ENCODE measurements around the gene TENT5C. TPM values are rescaled to one million over a fixed set of nuclear protein-coding genes. Genes with fewer than 3 reads are reported as not detected.
A peak's percentile ranks its signal among the peaks of the same experiment; 100 is the strongest.

Gene TENT5C
- total and polyA plus RNA-seq, 7 experiments from 2014 or later = 0.91 to 47.0 (median 3.9) TPM

DNA sequence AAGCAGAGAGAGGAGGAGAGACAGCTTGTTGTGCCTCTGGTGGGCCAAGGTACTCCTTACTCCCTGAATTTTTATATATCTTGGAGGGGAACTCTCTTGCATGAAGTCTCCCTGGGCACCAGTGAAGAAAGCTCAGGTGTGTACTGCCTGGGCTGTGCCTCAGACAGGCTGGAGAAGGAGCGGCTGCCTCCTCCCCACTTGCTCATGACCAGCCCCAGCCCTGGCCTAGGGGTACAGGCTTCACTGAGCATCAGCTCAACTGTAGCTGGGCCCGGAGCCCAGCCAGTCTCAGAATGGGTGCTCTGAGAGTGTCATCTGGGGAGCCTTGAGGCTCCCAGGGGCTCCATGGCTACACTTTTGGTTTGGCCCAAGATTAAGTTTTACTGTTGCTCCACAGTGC is 44.8 kb upstream of the TENT5C start:
- ChIA-PET CTCF (interaction anchor here (0.7 kb wide), 1 partner anchor 10 kb away, joined by 3 read pairs; no protein-coding TSS in a partner anchor), POLR2A (no interaction called here)
- no peak overlapping the region for H3K27ac ChIP-seq (ENCODE audit: low read depth, low read length)
- no peaks in the 10 kb centered on the region for H3K27me3 ChIP-seq (ENCODE audit: control insufficient read depth in 2 of 2, insufficient read depth in 2 of 2, low read length in 2 of 2)
- intact Hi-C loops (cut with micrococcal nuclease) = no loop called here
- Mint-ChIP-seq H3K27me3 (peaks cover 0 to 24% (median 0%) of the 10 kb centered on the region in 5 donors), H3K36me3 (peaks cover 6 to 11% (median 8%) of the 10 kb centered on the region in 5 donors), H3K4me1 (peaks cover 0 to 6% (median 0%) of the 10 kb centered on the region in 7 donors), H3K9me3 (peaks cover 4 to 21% (median 8%) of the 10 kb centered on the region in 11 donors), H3K27ac (no peak overlapping the region), H3K4me3 (no peak overlapping the region)
- no peaks in the 10 kb centered on the region for H3K9me3 ChIP-seq (ENCODE audit: control insufficient read depth in 2 of 3, low read length in 3 of 3)
- no peak for DNase-seq
- H3K4me3 ChIP-seq (ENCODE audit: low read length) = no peak overlapping the region
- no peaks in the 10 kb centered on the region for H3K36me3 ChIP-seq (ENCODE audit: control insufficient read depth in 2 of 3, insufficient read depth in 3 of 3, low read length in 3 of 3)
- H3K4me1 ChIP-seq (ENCODE audit: control insufficient read depth in 2 of 2, insufficient read depth in 2 of 2, low read length in 2 of 2) = no peaks in the 10 kb centered on the region
- no peak for ATAC-seq

DNA sequence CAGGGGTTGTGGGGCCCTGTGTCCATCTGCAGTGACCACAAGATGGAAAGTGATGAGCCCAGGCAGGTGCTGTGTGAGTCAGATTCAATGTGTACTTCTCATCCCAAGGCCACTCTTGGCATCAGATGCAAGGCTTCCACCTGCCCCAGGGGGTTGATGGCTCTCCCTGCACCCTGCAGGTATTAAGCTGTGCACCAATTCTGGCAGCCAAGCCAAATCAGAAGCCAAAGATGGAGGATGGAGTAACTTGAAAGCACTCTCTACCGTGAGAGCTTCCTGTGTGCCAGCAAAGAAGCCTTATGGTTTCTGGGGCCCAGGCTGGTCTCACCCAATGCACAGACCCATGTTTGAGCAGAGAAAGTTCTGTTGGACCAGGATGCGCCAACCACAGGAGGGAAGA is 44.3 kb upstream of the TENT5C start:
- Histone ChIP-seq H3K4me3 (ENCODE audit: low read length) (no peak overlapping the region), H3K36me3 (ENCODE audit: control insufficient read depth in 2 of 3, insufficient read depth in 3 of 3, low read length in 3 of 3) (no peaks in the 10 kb centered on the region), H3K27me3 (ENCODE audit: control insufficient read depth in 2 of 2, insufficient read depth in 2 of 2, low read length in 2 of 2) (no peaks in the 10 kb centered on the region), H3K27ac (ENCODE audit: low read depth, low read length) (no peak overlapping the region), H3K9me3 (ENCODE audit: control insufficient read depth in 2 of 3, low read length in 3 of 3) (no peaks in the 10 kb centered on the region), H3K4me1 (ENCODE audit: control insufficient read depth in 2 of 2, insufficient read depth in 2 of 2, low read length in 2 of 2) (no peaks in the 10 kb centered on the region)
- DNase-seq = no peak
- CTCF ChIA-PET = interaction anchor here (0.7 kb wide), 1 partner anchor 11 kb away, joined by 3 read pairs; no protein-coding TSS in a partner anchor
- peaks cover 0 to 6% (median 0%) of the 10 kb centered on the region in 7 donors for H3K4me1 Mint-ChIP-seq
- no peak overlapping the region for H3K4me3 Mint-ChIP-seq
- H3K36me3 Mint-ChIP-seq = peaks cover 6 to 11% (median 8%) of the 10 kb centered on the region in 5 donors
- no peak for ATAC-seq
- H3K9me3 Mint-ChIP-seq = peaks cover 4 to 21% (median 8%) of the 10 kb centered on the region in 11 donors
- peaks cover 0 to 21% (median 0%) of the 10 kb centered on the region in 5 donors for H3K27me3 Mint-ChIP-seq
- no peak overlapping the region for H3K27ac Mint-ChIP-seq
- POLR2A ChIA-PET = no interaction called here
- intact Hi-C loops (cut with micrococcal nuclease) = no loop called here

DNA sequence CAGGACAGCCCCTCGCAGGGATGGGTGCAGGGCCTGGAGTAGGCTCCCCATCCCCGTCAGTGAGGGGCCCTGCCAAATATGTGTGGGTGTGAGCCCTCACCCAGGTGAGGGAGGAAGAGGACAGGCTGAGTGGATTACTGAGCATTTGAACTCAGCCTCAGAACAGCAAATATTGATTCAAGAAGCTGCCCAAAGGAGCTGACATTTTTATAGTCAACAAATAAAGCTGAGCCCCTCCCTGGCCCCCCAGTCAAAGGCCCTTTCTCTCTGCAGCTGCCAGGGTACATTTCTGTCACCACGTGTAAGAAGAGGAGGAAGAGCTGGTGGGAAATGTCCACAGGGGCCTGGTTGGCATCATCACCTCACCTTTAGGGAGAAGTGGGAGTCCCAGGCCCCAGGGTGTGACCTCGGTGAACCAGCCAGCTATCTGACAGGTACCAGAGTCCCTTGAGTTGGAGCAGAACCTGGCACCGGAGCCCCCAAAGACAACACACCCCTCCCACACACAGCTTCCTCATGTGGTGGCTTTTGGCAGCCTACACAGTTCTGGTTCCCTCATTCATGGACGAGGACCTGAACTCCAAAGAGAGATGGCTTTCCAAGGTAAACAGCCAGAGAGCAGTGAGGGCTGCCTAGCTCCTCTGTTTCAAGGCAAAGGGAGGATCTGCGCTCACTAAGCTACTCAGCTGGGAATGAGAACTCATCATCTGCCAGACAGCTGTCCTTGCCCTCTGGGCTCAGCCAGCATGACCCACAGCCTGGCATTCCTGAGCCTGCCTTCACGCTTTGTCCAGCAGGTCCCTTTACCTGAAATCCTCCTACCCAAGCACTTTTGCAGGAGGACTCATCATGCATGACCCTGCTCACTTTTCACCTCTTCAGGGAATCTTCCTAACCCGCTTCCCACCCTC is 43.0 kb upstream of the TENT5C start:
- peak overlapping the region in 1 of 9 donors; percentile 51 for H3K27ac Mint-ChIP-seq

DNA sequence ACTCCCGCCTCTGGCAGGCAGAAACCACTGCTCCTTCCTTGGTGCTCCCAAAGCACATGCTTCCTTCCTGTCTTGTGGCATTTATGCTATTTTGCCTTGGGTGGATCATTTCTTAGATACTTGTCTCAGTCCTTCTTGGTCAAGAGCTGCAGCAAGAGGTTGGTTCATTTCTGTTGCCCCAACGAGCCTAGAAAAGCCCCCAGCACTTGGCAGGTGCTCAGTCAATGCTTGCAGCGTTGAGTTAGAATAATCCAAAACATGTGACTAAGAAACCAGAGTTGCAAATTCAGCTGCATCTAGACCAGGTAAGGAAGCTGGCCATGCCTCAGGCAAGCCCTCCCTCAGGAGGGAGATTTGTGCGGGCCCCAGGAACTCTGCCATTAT is 42.4 kb upstream of the TENT5C start:
- Mint-ChIP-seq H3K36me3 (peaks cover 5 to 9% (median 7%) of the 10 kb centered on the region in 5 donors), H3K4me1 (peaks cover 0 to 6% (median 0%) of the 10 kb centered on the region in 7 donors), H3K27me3 (peaks cover 0 to 9% (median 0%) of the 10 kb centered on the region in 5 donors), H3K9me3 (peaks cover 3 to 17% (median 7%) of the 10 kb centered on the region in 11 donors), H3K4me3 (no peak overlapping the region), H3K27ac (no peak overlapping the region)
- Histone ChIP-seq H3K9me3 (ENCODE audit: control insufficient read depth in 2 of 3, low read length in 3 of 3) (no peaks in the 10 kb centered on the region), H3K4me1 (ENCODE audit: control insufficient read depth in 2 of 2, insufficient read depth in 2 of 2, low read length in 2 of 2) (no peaks in the 10 kb centered on the region), H3K27me3 (ENCODE audit: control insufficient read depth in 2 of 2, insufficient read depth in 2 of 2, low read length in 2 of 2) (no peaks in the 10 kb centered on the region), H3K36me3 (ENCODE audit: control insufficient read depth in 2 of 3, insufficient read depth in 3 of 3, low read length in 3 of 3) (no peaks in the 10 kb centered on the region), H3K27ac (ENCODE audit: low read depth, low read length) (no peak overlapping the region), H3K4me3 (ENCODE audit: low read length) (no peak overlapping the region)
- intact Hi-C loops (cut with micrococcal nuclease) = no loop called here
- DNase-seq = no peak
- POLR2A ChIA-PET = no interaction called here
- CTCF ChIA-PET = no interaction called here
- ATAC-seq = no peak

More for the DNA sequence above, 43.0 kb upstream of the TENT5C start:
- ChIA-PET CTCF (no interaction called here), POLR2A (no interaction called here)
- Mint-ChIP-seq H3K4me3 (no peak overlapping the region), H3K9me3 (peaks cover 3 to 18% (median 7%) of the 10 kb centered on the region in 11 donors), H3K36me3 (peaks cover 5 to 9% (median 7%) of the 10 kb centered on the region in 5 donors), H3K4me1 (peaks cover 0 to 6% (median 0%) of the 10 kb centered on the region in 7 donors), H3K27me3 (peaks cover 0 to 9% (median 0%) of the 10 kb centered on the region in 5 donors)
- H3K4me1 ChIP-seq (ENCODE audit: control insufficient read depth in 2 of 2, insufficient read depth in 2 of 2, low read length in 2 of 2) = no peaks in the 10 kb centered on the region
- ATAC-seq (no peak), DNase-seq (peak in 1 of 9 donors; percentile 8)
- no peak overlapping the region for H3K4me3 ChIP-seq (ENCODE audit: low read length)
- H3K36me3 ChIP-seq (ENCODE audit: control insufficient read depth in 2 of 3, insufficient read depth in 3 of 3, low read length in 3 of 3) = no peaks in the 10 kb centered on the region
- no peak overlapping the region for H3K27ac ChIP-seq (ENCODE audit: low read depth, low read length)
- H3K9me3 ChIP-seq (ENCODE audit: control insufficient read depth in 2 of 3, low read length in 3 of 3) = no peaks in the 10 kb centered on the region
- H3K27me3 ChIP-seq (ENCODE audit: control insufficient read depth in 2 of 2, insufficient read depth in 2 of 2, low read length in 2 of 2) = no peaks in the 10 kb centered on the region
- intact Hi-C loops (cut with micrococcal nuclease) = no loop called here

DNA sequence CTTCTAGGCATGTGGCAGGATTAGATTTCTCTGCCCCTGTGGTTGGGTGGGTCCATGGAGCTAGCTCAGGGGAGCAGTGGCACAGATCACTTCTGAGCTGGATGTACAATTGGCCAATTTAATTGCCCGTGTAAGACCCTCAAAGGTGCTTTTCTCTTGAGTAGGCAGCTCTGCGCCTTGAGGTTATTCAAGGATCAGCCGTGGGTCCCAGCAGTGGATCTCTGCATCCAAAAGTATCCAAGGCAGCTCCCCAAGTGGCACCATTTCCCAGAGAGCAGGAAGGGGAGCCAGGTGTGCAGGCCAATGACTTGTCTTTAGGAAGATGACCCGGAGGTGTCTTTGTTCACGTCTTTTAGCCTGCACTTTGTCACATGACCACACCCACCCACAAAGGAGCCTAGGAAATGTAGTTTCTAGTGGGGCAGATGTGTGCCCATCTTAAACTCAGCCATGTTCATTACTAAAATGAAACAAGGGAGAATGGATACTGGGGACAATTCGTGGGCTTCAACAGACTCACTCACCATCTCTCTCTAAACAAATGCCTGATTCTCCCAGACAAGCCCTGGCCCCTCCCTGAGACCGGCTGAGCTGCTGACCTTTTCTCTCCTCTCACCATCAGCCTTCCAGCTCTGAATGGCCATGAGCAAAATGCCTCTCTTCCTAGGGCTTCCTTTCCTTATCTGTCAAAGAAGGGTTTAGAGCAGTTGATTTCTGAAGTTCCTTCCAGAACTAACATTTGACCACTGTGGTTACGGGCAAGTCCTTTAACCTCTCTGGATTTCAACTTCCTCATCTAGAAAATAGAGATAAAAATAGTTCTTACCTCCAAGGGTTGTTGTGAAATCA is 41.4 kb upstream of the TENT5C start:
- no peak overlapping the region for H3K4me3 ChIP-seq (ENCODE audit: low read length)
- DNase-seq = no peak
- ChIA-PET POLR2A (no interaction called here), CTCF (no interaction called here)
- H3K36me3 ChIP-seq (ENCODE audit: control insufficient read depth in 2 of 3, insufficient read depth in 3 of 3, low read length in 3 of 3) = no peaks in the 10 kb centered on the region
- intact Hi-C loops (cut with micrococcal nuclease) = no loop called here
- H3K4me1 ChIP-seq (ENCODE audit: control insufficient read depth in 2 of 2, insufficient read depth in 2 of 2, low read length in 2 of 2) = no peaks in the 10 kb centered on the region
- no peak overlapping the region for H3K27ac ChIP-seq (ENCODE audit: low read depth, low read length)
- Mint-ChIP-seq H3K9me3 (peaks cover 0 to 7% (median 4%) of the 10 kb centered on the region in 11 donors), H3K4me1 (peaks cover 0 to 6% (median 0%) of the 10 kb centered on the region in 7 donors), H3K4me3 (no peak overlapping the region), H3K27me3 (peaks cover 0 to 9% (median 0%) of the 10 kb centered on the region in 5 donors), H3K36me3 (peaks cover under 1 to 5% (median 4%) of the 10 kb centered on the region in 5 donors), H3K27ac (no peak overlapping the region)
- no peak for ATAC-seq
- no peaks in the 10 kb centered on the region for H3K27me3 ChIP-seq (ENCODE audit: control insufficient read depth in 2 of 2, insufficient read depth in 2 of 2, low read length in 2 of 2)
- no peaks in the 10 kb centered on the region for H3K9me3 ChIP-seq (ENCODE audit: control insufficient read depth in 2 of 3, low read length in 3 of 3)

DNA sequence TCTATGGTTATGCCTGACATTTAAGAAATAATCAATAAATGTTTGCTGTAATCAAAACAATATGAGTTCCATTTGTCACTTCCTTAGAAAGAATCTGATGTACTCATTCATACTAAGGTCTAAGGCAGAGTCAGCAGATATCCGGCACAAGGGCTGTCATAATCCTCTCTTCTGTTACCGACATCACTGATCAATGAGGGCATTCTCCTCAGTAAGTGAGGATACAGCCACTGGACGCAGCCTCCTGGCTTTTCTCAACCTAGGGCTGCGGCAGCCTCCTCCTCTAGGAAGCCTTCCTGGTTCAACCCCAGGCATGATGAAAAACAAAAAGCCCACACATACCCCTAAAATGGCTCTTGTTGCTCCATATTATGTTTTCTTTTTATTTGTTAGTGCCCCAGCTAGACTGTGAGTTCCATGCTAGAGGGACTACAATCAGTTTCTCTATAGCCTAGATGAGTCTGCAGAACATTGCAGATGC is 40.7 kb upstream of the TENT5C start:
- intact Hi-C loops (cut with micrococcal nuclease) = no loop called here
- H3K4me3 ChIP-seq (ENCODE audit: low read length) = no peak overlapping the region
- H3K27ac ChIP-seq (ENCODE audit: low read depth, low read length) = no peak overlapping the region
- no peaks in the 10 kb centered on the region for H3K9me3 ChIP-seq (ENCODE audit: control insufficient read depth in 2 of 3, low read length in 3 of 3)
- peaks cover 0 to 9% (median 0%) of the 10 kb centered on the region in 7 donors for H3K4me1 Mint-ChIP-seq
- H3K36me3 Mint-ChIP-seq = peaks cover 0 to 1% (median 0%) of the 10 kb centered on the region in 5 donors
- no peak overlapping the region for H3K4me3 Mint-ChIP-seq
- no peak for DNase-seq
- ATAC-seq = no peak
- H3K27ac Mint-ChIP-seq = no peak overlapping the region
- peaks cover 0 to 1% (median 0%) of the 10 kb centered on the region in 11 donors for H3K9me3 Mint-ChIP-seq
- H3K36me3 ChIP-seq (ENCODE audit: control insufficient read depth in 2 of 3, insufficient read depth in 3 of 3, low read length in 3 of 3) = no peaks in the 10 kb centered on the region
- POLR2A ChIA-PET = no interaction called here
- CTCF ChIA-PET = no interaction called here
- H3K27me3 Mint-ChIP-seq = peaks cover 0 to 14% (median 0%) of the 10 kb centered on the region in 5 donors
- H3K4me1 ChIP-seq (ENCODE audit: control insufficient read depth in 2 of 2, insufficient read depth in 2 of 2, low read length in 2 of 2) = no peaks in the 10 kb centered on the region
- no peaks in the 10 kb centered on the region for H3K27me3 ChIP-seq (ENCODE audit: control insufficient read depth in 2 of 2, insufficient read depth in 2 of 2, low read length in 2 of 2)
